Immature natural killer cell (primary cell): Measurements from ENCODE around the gene MS4A4E. TPM values are rescaled to one million over a fixed set of nuclear protein-coding genes. Genes with fewer than 3 reads are reported as not detected.

Experiments
- DNase-seq, 3 donors: peaks; one replicate each; pipeline ENCODE4 v3.0.0; 2022; ENCODE audit warnings: mixed read lengths in 1 of 3
- H3K27ac Mint-ChIP-seq, 6 donors: one replicate each; pipeline ENCODE4 v1.8.0; 2020; ENCODE audit warnings: mixed read lengths in 6 of 6, mild to moderate bottlenecking in 5 of 6, inconsistent platforms in 4 of 6, moderate library complexity in 3 of 6
- H3K27me3 Mint-ChIP-seq, 3 donors: one replicate each; pipeline ENCODE4 v1.8.0; 2020 to 2021; ENCODE audit warnings: low read depth in 3 of 3, mild to moderate bottlenecking in 3 of 3, mixed read lengths in 3 of 3, moderate library complexity in 3 of 3, inconsistent platforms in 1 of 3
- H3K36me3 Mint-ChIP-seq, 3 donors: one replicate each; pipeline ENCODE4 v1.8.0; 2020; ENCODE audit warnings: mixed read lengths in 3 of 3, inconsistent platforms in 2 of 3, mild to moderate bottlenecking in 2 of 3
- H3K4me1 Mint-ChIP-seq, 2 donors: one replicate each; pipeline ENCODE4 v1.8.0; 2020; ENCODE audit warnings: inconsistent platforms in 2 of 2, mild to moderate bottlenecking in 2 of 2, mixed read lengths in 2 of 2, moderate library complexity in 1 of 2
- H3K4me3 Mint-ChIP-seq, 5 donors: one replicate each; pipeline ENCODE4 v1.8.0; 2020; ENCODE audit warnings: mild to moderate bottlenecking in 5 of 5, mixed read lengths in 5 of 5, inconsistent platforms in 3 of 5, moderate library complexity in 3 of 5
- H3K9me3 Mint-ChIP-seq, 6 donors: one replicate each; pipeline ENCODE4 v1.8.0; 2020; ENCODE audit warnings: mild to moderate bottlenecking in 6 of 6, mixed read lengths in 6 of 6, inconsistent platforms in 4 of 6, moderate library complexity in 3 of 6
- polyA plus RNA-seq, 3 donors: library from polyadenylated mRNA; unstranded; fragments of 300-500 nt; fragmentation: Illumina TruSeq; gene quantifications; one replicate each; pipeline ENCODE4 v1.2.3, GENCODE V29; 2021

The MS4A4E gene
- polyA plus RNA-seq, 3 donors from 2014 or later = not detected

DNA sequence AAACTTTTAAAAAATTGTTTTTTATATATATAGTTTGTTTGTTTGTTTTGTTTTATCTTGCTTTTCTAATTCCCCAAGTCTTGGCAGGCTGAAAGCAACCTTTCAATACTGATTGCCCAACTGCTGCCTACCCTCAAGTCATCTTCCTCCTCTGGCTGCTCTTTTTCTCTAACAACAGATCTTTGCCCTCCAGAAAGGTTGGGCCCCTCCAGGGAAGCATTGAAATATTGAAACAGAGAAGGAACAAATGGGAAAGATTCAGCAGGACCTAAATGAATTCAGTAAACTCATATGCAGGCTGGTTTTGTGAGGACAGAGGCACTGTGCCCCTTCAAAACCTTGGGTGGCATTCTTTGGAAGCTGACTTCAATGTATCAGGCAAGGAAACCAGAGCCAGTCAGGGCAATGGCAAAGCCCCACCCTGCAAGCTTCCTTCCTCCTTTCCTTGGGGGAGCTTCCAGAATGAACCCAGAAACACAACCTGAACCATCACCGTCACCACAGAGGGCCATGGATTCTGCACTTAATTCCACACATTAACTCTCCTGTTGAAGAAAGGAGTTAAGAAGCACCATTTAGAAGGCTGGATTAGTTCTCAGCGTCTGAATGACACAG, 59.2 kb downstream of the MS4A4E start:
- Mint-ChIP-seq H3K4me3 (no peak overlapping the region), H3K27me3 (peaks cover 0 to 8% (median 3%) of the 10 kb centered on the region in 3 donors), H3K36me3 (no peaks in the 10 kb centered on the region), H3K4me1 (no peaks in the 10 kb centered on the region), H3K27ac (no peak overlapping the region), H3K9me3 (peaks cover 0 to 2% (median 0%) of the 10 kb centered on the region in 6 donors)
- no peak for DNase-seq

DNA sequence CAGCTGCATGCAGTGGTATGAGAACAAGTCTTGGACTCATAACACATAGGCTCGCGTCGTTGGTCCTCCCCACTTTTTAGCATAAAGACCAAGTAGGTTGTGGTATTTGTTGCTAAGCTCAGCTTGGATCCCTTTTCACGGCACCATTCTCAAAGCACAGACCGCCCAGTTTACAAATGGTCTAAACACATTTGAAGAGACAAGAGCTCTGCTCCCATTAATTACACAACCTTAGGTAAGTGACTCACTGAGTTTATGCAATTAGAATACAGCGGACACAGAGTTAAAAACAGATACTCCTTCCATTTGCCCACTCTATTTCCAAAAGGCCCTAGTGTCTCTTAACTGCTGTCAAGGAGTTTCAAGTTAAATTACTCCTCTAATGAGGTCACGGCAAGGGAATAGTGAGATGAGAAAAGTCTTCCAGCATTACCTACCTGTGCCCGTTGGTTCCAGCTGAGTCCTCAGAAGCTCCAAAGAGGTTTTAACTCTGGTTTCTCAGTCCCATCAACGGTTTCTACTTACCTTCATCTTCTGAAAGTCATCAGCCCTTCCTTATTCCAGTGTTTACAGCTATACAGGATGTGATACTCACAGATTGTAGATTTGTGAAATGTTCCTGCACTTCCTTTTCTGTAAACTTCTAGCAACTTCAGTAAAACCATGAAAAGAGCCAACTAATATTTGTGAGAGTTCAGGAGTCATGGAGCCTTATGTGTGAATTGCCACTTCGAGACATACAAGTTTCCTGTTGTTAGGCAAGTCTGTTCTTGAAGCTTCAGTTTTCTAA, 60.2 kb downstream of the MS4A4E start, which contains the start of gene MS4A6A:
TSS of gene MS4A6A (minus strand) at position 543 of the 790 bp plus-strand sequence. CDS start 1,356 bp downstream, outside the sequence.
- peaks cover 0 to 2% (median 0%) of the 10 kb centered on the region in 6 donors for H3K9me3 Mint-ChIP-seq
- DNase-seq = no peak
- no peaks in the 10 kb centered on the region for H3K36me3 Mint-ChIP-seq
- H3K4me3 Mint-ChIP-seq = no peak within 1 kb of the TSS
- no peak within 1 kb of the TSS for H3K27ac Mint-ChIP-seq
- no peaks in the 10 kb centered on the region for H3K4me1 Mint-ChIP-seq
- H3K27me3 Mint-ChIP-seq = peaks cover 0 to 8% (median 3%) of the 10 kb centered on the region in 3 donors

DNA sequence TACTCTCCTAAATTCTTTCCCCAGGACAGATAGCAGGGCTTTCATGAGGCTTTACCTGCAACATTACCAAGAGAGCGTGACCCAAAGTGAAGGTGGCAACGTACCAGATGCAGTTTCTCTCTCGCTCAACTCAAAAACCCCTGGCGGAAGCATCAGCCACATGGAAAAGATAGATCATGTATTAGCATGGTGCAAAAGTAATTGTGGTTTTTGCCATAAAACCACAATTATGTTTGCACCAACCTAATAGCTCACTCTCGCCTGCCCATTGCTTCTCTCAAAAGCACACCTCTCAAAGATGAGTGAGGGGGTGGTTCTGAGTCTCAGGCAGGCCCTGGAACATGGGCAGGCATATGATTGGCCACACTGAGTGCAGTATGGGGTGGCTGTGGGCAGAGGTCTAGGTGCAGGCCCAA, 67.1 kb downstream of the MS4A4E start:
- Mint-ChIP-seq H3K27me3 (peaks cover 0 to 6% (median 4%) of the 10 kb centered on the region in 3 donors), H3K4me1 (peaks cover 0 to 3% of the 10 kb centered on the region in 2 donors), H3K36me3 (no peaks in the 10 kb centered on the region), H3K9me3 (no peaks in the 10 kb centered on the region), H3K4me3 (no peak overlapping the region), H3K27ac (no peak overlapping the region)
- DNase-seq = no peak

DNA sequence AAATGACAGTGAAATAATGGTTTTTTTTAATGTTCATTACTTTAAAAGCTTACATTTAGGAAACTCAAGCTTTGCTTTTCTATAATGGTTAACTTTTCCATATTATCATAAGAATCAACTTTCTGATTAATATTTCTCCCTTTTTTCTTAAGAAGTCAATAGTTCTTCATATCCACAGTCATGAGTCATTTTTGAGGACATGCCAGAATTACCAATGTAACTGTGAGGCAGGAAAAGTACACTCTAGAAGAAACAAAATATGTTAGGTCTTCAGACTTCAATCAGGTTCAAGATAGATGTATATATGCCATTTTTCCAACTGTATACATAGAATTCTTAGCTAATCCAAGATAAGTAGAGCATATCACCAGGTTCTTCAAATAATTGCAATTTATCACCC, 70.9 kb downstream of the MS4A4E start:
- no peaks in the 10 kb centered on the region for H3K36me3 Mint-ChIP-seq
- no peak overlapping the region for H3K4me3 Mint-ChIP-seq
- no peak overlapping the region for H3K27ac Mint-ChIP-seq
- DNase-seq = no peak
- peaks cover 0 to 6% (median 5%) of the 10 kb centered on the region in 3 donors for H3K27me3 Mint-ChIP-seq
- H3K4me1 Mint-ChIP-seq = peaks cover 0 to 3% of the 10 kb centered on the region in 2 donors
- no peaks in the 10 kb centered on the region for H3K9me3 Mint-ChIP-seq

DNA sequence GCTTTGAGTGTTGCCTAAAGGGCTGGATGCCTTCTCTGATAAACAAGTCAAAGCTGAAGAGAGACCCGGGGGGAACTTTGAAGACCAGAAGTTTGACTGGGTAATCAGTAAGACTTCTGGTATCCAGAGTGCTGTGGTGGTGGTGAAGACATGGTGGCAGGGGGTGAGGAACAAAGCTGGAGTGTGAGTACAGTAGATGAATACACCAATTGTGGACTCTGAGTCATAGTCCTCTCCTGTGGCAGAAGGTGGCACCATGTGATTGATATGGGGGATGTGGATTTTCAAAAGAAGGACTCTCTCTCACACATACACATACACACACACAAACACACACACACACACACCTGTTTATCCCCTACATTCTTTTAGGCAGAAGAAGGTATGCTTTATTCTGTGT, 72.4 kb downstream of the MS4A4E start:
- no peaks in the 10 kb centered on the region for H3K4me1 Mint-ChIP-seq
- H3K9me3 Mint-ChIP-seq = no peaks in the 10 kb centered on the region
- H3K36me3 Mint-ChIP-seq = no peaks in the 10 kb centered on the region
- no peak for DNase-seq
- no peak overlapping the region for H3K4me3 Mint-ChIP-seq
- H3K27ac Mint-ChIP-seq = no peak overlapping the region
- peaks cover 0 to 6% (median 5%) of the 10 kb centered on the region in 3 donors for H3K27me3 Mint-ChIP-seq

DNA sequence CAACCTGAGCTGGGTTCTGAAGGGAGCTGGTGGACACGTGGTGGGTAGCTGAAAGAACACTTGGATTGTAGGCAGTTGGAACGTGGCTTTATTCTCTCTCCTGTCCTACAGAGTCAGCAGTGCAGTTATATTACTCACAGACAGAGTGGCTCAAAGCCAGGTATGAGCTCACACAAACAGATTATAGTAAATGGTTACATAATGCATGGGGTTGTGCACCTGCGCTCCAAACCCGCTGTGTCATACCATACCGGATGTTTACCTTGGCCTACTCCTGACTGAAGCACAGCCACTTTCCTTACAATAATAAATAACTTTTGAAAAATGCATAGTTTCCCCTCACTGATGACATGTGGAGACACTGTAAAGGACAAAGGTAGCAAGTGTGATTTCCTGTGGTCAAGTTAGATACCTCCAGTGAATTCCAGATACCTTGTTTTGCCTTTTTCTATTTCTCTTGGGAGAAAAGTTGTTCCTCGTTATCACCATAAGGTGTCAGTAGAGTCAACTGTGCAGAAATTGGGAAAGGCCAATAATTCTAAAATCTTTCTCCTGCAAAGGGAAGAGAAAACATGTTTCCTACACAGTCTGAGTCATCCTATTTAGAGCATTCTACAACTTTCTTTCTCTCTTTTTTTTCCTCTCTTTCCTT, 73.5 kb downstream of the MS4A4E start:
- DNase-seq = no peak
- no peak overlapping the region for H3K4me3 Mint-ChIP-seq
- H3K27me3 Mint-ChIP-seq = peaks cover 0 to 7% (median 7%) of the 10 kb centered on the region in 3 donors
- H3K36me3 Mint-ChIP-seq = no peaks in the 10 kb centered on the region
- no peak overlapping the region for H3K27ac Mint-ChIP-seq
- H3K9me3 Mint-ChIP-seq = no peaks in the 10 kb centered on the region
- H3K4me1 Mint-ChIP-seq = no peaks in the 10 kb centered on the region

DNA sequence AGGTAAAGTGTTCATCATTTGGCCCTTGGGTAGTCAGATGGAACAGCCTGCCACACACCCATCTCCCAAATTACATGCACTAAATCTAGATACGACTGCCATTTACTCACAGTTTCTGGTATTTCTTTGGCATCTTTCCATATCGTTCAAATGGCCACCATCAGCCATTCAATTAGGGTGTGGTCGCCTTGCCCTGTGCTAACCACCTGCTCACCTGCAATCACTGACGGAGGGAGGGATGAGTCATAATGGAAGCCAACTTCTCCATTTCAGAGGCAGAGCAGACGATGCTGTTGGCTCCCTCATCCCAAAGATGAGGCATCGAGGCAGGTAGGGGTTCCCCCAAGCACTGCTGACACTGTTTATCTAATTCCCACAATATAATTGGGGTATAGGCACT, 74.6 kb downstream of the MS4A4E start:
- H3K4me3 Mint-ChIP-seq = no peak overlapping the region

DNA sequence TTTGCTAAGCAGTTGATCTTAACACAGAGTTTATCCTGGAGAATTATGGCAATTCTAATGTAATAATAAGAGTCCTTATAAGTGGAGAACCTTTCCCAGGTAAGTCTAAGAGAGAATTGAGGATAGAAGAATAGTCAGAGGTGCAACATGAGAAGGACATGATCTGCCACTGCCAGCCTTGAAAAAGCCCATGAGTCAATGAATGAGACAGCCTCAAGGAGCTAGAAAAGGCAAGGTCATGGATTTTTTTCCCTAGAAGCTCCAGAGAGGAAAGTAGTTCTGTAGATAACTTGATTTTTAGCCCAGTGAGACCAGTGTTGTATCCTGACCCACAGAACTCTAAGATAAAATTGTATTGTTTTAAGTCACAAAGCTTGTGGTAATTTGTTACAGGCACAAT, 77.0 kb downstream of the MS4A4E start:
- DNase-seq = no peak
- Mint-ChIP-seq H3K27me3 (peaks cover 0 to 6% (median 4%) of the 10 kb centered on the region in 3 donors), H3K27ac (no peak overlapping the region), H3K4me3 (no peak overlapping the region), H3K4me1 (no peaks in the 10 kb centered on the region), H3K9me3 (no peaks in the 10 kb centered on the region), H3K36me3 (no peaks in the 10 kb centered on the region)

More for the DNA sequence above, 74.6 kb downstream of the MS4A4E start:
- H3K36me3 Mint-ChIP-seq = no peaks in the 10 kb centered on the region
- H3K27me3 Mint-ChIP-seq = peaks cover 0 to 9% (median 7%) of the 10 kb centered on the region in 3 donors
- H3K27ac Mint-ChIP-seq = no peak overlapping the region
- no peak for DNase-seq
- H3K9me3 Mint-ChIP-seq = no peaks in the 10 kb centered on the region
- no peaks in the 10 kb centered on the region for H3K4me1 Mint-ChIP-seq

DNA sequence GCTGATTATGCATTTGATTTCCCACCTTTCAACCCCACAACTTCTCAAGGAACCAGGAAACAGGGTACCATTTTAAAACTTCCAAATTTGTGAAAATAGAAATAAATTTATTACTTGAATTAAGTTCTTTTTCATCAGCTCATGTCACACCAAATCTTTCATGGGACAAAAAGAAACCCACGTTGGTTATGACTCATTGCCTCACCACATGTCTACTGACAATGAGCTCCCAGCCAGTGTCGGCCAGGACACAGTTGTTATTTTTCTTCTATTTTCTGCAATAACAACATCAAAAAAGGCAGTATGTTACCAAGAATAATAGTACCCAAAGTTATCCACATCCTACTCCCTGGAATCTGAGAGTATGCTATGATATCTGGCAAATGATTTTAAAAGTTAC, 77.4 kb downstream of the MS4A4E start:
- no peak overlapping the region for H3K4me3 Mint-ChIP-seq
- H3K36me3 Mint-ChIP-seq = no peaks in the 10 kb centered on the region
- no peaks in the 10 kb centered on the region for H3K9me3 Mint-ChIP-seq
- H3K27ac Mint-ChIP-seq = no peak overlapping the region
- DNase-seq = no peak
- no peaks in the 10 kb centered on the region for H3K4me1 Mint-ChIP-seq
- H3K27me3 Mint-ChIP-seq = peaks cover 0 to 6% (median 4%) of the 10 kb centered on the region in 3 donors

DNA sequence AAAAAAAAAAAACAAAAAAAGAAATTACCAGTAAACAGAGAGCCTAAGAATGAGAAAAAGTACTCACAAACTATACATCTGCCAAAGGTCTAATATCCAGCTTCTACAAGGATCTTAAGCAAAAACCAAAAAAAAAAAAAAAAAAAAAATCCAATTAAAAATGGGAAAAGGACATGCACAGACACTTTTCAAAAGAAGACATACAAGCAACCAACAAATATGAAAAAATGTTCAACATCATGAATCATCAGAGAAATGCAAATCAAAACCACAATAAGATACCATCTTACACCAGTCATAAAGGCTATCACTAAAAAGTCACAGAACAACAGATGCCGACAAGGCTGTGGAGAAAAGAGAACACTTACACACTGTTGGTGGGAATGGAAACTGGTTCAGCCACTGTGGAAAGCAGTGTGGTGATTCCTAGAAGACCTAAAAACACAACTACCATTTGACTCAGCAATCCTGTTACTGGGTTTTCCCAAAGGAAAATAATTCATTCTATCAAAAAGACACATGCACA, 78.3 kb downstream of the MS4A4E start:
- H3K9me3 Mint-ChIP-seq = no peaks in the 10 kb centered on the region
- no peak overlapping the region for H3K27ac Mint-ChIP-seq

DNA sequence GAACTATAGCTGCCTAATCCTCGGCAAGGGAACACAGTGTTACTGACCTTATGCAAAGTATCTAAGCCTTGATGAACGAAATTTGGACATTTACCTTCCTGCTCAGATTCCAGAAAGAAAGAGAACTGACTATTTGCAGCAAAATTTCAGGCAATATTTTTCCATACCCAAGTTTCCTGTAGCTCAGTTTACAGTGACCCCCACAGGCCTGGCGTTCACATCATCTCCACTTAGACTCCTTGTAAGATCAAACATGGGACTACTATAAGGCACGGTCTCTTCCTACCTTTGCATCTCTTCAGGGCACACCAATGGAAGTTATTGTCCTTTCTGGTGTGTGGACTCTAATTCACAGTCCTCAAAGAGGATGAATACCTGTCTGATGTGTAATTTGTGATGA, 81.2 kb downstream of the MS4A4E start:
- Mint-ChIP-seq H3K27me3 (peaks cover 1 to 8% (median 2%) of the 10 kb centered on the region in 3 donors), H3K27ac (no peak overlapping the region), H3K9me3 (no peaks in the 10 kb centered on the region), H3K4me1 (no peaks in the 10 kb centered on the region), H3K36me3 (no peaks in the 10 kb centered on the region), H3K4me3 (no peak overlapping the region)
- DNase-seq = no peak

More for the DNA sequence above, 78.3 kb downstream of the MS4A4E start:
- Mint-ChIP-seq H3K27me3 (peaks cover 1 to 6% (median 4%) of the 10 kb centered on the region in 3 donors), H3K4me1 (no peaks in the 10 kb centered on the region), H3K36me3 (no peaks in the 10 kb centered on the region), H3K4me3 (no peak overlapping the region)
- no peak for DNase-seq

DNA sequence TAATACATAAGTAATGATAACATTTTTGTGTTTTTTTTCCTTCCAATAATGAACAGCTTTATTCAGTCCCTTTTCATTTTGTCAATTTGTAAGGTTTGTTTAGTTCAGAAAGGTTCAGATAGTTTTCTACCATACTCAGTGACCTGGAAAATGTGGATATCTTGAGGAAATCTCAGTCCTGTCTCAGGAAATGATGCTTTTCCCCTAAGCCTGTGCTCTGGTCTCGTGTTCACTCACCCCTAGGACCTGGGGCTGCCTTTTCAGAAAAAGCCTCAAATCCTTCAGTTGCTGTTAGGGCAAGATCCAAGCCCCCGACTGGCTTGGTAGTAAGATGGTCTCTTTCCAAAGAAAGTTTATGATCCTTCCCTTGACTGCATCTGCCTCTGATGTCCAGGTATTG, 81.8 kb downstream of the MS4A4E start:
- Mint-ChIP-seq H3K36me3 (no peaks in the 10 kb centered on the region), H3K27me3 (peaks cover 2 to 8% (median 3%) of the 10 kb centered on the region in 3 donors), H3K27ac (no peak overlapping the region), H3K4me3 (no peak overlapping the region), H3K9me3 (peaks cover 0 to 2% (median 0%) of the 10 kb centered on the region in 6 donors), H3K4me1 (peaks cover 1 to 4% of the 10 kb centered on the region in 2 donors)
- DNase-seq = no peak

DNA sequence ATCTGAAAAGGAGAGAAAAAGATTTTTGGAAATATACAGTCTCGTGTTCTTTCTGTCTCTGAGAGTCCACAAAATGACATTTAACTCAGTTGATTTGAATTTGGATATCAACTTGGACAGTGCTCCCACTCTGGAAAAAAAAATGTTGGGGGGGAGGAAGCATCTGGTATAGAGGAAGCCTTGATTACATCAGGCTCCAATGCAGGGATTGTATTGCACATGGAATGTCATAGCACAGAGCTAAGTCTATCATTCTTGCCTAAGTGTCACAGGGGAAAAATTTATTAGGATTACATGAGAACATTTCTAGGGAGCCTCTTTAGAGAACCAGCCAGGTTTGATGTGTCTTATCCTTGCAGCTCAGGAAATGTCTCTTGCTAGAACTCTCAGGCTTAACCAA, 83.1 kb downstream of the MS4A4E start:
- Mint-ChIP-seq H3K4me1 (peaks cover 3 to 9% of the 10 kb centered on the region in 2 donors), H3K36me3 (no peaks in the 10 kb centered on the region), H3K27me3 (peaks cover 2 to 6% (median 5%) of the 10 kb centered on the region in 3 donors), H3K27ac (no peak overlapping the region), H3K9me3 (peaks cover 0 to 2% (median 0%) of the 10 kb centered on the region in 6 donors), H3K4me3 (no peak overlapping the region)
- no peak for DNase-seq

DNA sequence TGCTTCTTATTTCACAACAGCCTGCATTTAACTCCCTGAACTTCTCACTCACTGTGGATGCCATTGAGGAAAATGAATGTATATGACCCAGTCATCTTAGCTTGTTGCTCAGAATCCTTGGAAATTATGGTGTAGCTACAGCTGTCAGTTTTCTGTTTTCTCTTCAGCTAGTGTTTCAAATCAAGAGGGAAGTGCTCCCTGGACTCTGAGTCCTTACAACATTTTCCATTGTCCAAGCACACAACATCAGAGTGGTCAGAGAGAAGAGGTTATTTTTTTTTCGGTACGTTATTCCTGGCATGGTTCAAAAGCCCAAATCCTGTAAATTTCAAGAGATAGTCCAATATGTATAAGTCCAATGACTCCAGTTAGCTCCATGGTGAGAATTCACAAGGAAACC, 83.7 kb downstream of the MS4A4E start:
- Mint-ChIP-seq H3K4me3 (no peak overlapping the region), H3K27me3 (peaks cover 2 to 5% (median 5%) of the 10 kb centered on the region in 3 donors), H3K9me3 (peaks cover 0 to 2% (median 0%) of the 10 kb centered on the region in 6 donors), H3K4me1 (peaks cover 3 to 9% of the 10 kb centered on the region in 2 donors), H3K27ac (no peak overlapping the region), H3K36me3 (no peaks in the 10 kb centered on the region)
- DNase-seq = no peak
